Measurements from ENCODE around the gene IL22RA2.

IL22RA2 gene

DNA sequence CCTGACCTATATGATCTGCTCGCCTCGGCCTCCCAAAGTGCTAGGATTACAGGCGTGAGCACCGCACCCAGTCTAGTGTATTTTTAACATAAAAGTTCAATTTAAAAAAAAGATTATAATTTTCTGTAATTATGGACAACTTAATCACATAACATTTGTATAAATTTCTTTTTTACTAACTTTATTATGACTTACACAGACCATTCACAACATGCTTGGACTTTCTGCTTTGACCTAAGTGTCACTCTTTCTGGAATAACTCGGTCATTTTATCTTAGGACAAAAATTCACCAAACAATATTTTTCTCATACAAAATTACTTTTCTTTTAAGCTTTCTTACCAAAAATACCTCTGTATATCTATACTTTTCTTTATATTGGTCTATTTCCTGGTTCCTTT is 15.4 kb upstream of the IL22RA2 start:
- H3K4me3 ChIP-seq (ENCODE audit: low read depth, low read length): no peak overlapping the region
- no peak for DNase-seq (ENCODE audit: low read depth)

DNA sequence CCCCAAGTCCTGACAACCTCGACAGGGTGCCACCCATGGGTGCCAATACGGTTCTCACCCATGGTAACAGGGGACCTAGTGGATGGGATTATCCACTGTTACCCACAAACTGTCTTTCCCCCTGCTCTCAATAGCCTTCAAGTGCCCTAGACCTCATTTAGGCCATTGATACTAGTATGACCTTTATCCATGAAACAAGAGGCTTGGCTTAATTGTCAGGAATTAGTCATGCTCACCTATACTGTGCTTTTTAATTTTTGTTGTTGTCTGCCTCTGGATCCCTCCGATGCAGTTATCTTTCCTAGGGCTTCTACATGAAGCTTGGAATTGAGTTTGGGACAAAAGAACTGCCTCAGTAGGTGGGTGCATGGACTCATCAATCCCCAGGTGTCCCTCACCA is 11.8 kb upstream of the IL22RA2 start:
- no peak for DNase-seq (ENCODE audit: low read depth)
- no peak overlapping the region for H3K4me3 ChIP-seq (ENCODE audit: low read depth, low read length)

More for the DNA sequence above, 15.4 kb upstream of the IL22RA2 start:
- TF ChIP-seq, protein P1, sequence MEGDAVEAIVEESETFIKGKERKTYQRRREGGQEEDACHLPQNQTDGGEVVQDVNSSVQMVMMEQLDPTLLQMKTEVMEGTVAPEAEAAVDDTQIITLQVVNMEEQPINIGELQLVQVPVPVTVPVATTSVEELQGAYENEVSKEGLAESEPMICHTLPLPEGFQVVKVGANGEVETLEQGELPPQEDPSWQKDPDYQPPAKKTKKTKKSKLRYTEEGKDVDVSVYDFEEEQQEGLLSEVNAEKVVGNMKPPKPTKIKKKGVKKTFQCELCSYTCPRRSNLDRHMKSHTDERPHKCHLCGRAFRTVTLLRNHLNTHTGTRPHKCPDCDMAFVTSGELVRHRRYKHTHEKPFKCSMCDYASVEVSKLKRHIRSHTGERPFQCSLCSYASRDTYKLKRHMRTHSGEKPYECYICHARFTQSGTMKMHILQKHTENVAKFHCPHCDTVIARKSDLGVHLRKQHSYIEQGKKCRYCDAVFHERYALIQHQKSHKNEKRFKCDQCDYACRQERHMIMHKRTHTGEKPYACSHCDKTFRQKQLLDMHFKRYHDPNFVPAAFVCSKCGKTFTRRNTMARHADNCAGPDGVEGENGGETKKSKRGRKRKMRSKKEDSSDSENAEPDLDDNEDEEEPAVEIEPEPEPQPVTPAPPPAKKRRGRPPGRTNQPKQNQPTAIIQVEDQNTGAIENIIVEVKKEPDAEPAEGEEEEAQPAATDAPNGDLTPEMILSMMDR (IDR thresholded peaks at IDR 0.05; ENCODE audit: control insufficient read depth, extremely low read depth, insufficient read depth): no peak

DNA sequence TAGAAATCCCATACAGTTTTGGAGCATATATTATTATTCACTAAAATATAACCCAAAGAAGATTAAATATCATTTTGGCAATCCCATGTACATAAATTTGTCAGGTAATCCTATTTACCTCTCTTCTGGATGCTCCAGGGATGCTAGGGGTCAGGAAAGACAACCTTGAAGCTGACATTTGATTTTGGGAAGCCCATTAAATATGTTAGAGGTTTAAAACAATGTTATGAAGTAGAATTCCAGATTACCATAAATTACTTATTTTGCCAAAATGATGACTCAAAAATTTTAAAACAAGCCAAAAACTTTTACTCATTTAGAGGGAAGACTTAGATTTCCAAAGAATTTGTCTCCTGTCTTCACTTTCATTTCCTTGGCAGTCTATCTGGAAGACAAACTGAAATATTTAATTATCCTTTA is 9.2 kb upstream of the IL22RA2 start:
- no peak overlapping the region for H3K4me3 ChIP-seq (ENCODE audit: low read depth, low read length)
- no peak for DNase-seq (ENCODE audit: low read depth)
- TF ChIP-seq, protein P1 (IDR thresholded peaks at IDR 0.05; ENCODE audit: control insufficient read depth, extremely low read depth, insufficient read depth): no peak

More for the DNA sequence above, 11.8 kb upstream of the IL22RA2 start:
- TF ChIP-seq, protein P1 (IDR thresholded peaks at IDR 0.05; ENCODE audit: control insufficient read depth, extremely low read depth, insufficient read depth): no peak

DNA sequence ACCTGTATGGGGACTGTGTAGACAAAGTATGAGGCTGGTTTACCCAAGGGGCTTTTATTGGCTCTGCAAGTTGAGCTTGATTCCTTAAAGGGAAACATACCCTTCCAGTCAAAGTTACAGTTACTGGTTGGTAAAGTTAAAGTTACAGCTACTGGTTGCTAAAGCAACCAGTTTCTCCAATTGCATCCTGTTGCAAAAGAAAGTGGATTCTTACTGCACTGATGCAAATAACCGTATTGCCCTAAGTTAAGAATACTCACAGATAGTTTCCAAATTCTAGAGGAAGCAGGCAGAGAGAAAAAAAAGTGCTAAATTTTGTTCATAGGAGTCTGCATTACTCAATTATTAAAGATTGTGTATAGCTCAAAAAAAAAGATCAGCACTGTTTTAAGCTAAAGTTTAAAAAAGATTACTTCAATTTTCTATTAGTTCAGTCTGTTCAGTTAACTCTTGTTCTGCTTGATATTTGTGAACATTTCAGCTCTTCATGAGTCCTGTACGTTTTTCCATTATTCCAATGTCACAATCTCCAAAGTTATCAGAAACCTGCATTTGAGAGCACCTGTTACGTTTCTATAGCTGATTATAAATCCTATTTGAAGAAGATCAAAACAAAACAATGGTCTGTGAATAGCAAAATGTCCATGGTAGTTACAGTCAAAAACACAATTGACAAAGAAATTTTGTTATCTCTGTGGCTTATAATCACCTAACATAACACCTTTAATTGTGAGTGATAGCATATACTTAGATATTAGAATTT is 8.6 kb upstream of the IL22RA2 start:
- no peak for DNase-seq (ENCODE audit: low read depth)
- no peak overlapping the region for H3K4me3 ChIP-seq (ENCODE audit: low read depth, low read length)
- TF ChIP-seq, protein P1 (IDR thresholded peaks at IDR 0.05; ENCODE audit: control insufficient read depth, extremely low read depth, insufficient read depth): no peak

DNA sequence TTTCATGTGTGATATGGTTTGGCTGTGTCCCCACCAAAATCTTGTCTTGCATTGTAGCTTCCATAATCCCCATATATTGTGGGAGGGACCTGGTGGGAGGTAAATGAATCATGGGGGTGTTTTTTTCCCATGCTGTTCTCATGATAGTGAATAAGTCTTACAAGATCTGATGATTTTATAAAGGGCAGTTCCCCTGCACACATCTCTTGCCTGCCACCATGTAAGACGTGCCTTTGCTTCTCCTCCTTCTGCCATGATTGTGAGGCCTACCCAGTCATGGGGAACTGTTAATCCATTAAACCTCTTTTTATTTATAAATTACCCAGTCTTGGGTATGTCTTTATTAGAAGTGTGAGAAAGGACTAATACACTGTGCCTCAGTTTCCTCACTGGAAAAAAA is 4.2 kb upstream of the IL22RA2 start:
- no peak overlapping the region for H3K4me3 ChIP-seq (ENCODE audit: low read depth, low read length)
- TF ChIP-seq, protein P1 (IDR thresholded peaks at IDR 0.05; ENCODE audit: control insufficient read depth, extremely low read depth, insufficient read depth): no peak
- no peak for DNase-seq (ENCODE audit: low read depth)

DNA sequence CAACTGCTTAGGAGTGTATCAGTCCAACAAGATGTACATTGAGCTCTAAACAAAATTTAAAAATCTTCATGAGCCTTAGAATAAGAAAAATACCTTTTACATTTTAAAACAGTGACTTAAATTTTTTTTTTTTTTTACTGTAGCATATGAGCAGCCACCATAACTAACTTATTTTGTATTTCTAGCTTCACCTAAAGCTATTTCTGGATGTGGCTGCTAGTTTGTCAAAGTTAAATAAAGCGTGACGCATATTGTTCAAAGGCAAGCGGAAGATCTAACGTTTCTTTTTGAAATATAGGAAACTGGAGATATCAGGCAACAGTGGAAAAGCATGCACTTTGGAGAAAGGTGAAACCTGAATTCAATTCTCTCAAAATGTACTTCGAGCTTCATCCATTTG is 3.3 kb upstream of the IL22RA2 start:
- DNase-seq (ENCODE audit: low read depth): no peak
- TF ChIP-seq, protein P1 (IDR thresholded peaks at IDR 0.05; ENCODE audit: control insufficient read depth, extremely low read depth, insufficient read depth): no peak
- H3K4me3 ChIP-seq (ENCODE audit: low read depth, low read length): no peak overlapping the region

DNA sequence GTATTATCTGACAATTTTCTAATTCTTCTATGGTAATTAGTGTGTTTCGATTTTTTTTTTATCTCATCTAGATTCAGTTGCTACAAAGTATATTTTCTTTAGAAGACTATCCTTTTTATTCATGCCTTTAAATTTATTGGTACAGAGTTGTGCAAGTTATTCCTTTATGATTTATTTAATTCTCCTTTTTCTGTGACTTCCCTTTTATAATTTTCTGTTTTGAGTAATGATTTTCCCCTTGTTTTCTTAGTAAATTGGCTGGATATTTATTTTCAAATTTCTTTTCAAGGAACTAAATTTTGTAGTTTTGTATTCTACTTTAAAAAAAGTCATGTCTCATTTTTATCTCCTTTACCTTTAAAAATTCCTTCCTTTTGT is 2.4 kb upstream of the IL22RA2 start:
- H3K4me3 ChIP-seq (ENCODE audit: low read depth, low read length): no peak overlapping the region
- no peak for DNase-seq (ENCODE audit: low read depth)
- TF ChIP-seq, protein P1 (IDR thresholded peaks at IDR 0.05; ENCODE audit: control insufficient read depth, extremely low read depth, insufficient read depth): no peak
